Endometrial microvascular endothelial cells (primary cell): ENCODE measurements around the gene PDE5A. TPM values are rescaled to one million over a fixed set of nuclear protein-coding genes. Genes with fewer than 3 reads are reported as not detected.

Experiments
- in situ Hi-C: cut with HindIII; loops from 2 replicates; pipeline ENCODE4 v1.10.0; 2017; ENCODE audit warnings: low sequenced_read_pairs, low pct_unique_long_range_greater_than_20kb; ENCODE audit errors: inconsistent ontology term
- total RNA-seq: library from RNA; depleted of rRNA; stranded (reverse); fragments of >200 nt; gene quantifications from one replicate; pipeline ENCODE4 v1.2.3, GENCODE V29; 2015; ENCODE audit errors: inconsistent ontology term

PDE5A gene
- total RNA-seq, 1 donor from 2014 or later, result 2.9 TPM

DNA sequence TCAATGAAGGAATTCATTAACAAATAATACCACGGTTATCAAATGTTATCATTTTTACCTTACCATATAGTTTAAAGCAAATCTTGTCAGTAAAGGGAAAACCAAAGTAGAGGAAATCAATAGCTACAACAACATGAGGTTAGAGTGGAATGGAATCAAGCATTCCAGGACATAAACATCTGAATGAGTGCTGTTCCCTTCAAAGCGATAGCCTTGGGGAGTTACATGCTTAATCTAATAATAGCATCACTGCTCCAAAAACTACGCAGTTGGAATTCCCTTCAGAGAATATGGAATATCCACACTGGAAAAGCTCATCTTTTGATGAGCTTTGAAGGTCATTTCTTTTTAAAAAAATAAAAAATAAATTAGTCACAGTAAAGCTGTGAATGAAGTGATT lies 31.2 kb downstream of the PDE5A start:
- in situ Hi-C loops, result no loop called here

DNA sequence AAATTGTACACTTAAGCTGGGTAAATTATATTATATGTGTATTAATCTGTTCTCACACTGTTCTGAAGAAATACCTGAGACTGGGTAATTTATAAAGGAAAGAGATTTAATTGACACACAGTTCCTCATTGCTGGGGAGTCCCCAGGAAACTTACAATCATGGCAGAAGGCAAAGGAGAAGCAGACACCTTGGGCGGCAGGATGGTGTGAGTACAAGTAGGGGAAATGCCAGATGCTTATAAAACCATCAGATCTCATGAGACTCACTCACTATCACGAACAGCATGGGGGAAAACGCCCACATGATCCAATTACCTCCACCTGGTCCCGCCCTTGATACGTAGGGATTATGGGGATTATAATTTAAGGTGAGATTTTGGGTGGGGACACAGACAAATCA lies 34.9 kb downstream of the PDE5A start:
- in situ Hi-C loops, result no loop called here

DNA sequence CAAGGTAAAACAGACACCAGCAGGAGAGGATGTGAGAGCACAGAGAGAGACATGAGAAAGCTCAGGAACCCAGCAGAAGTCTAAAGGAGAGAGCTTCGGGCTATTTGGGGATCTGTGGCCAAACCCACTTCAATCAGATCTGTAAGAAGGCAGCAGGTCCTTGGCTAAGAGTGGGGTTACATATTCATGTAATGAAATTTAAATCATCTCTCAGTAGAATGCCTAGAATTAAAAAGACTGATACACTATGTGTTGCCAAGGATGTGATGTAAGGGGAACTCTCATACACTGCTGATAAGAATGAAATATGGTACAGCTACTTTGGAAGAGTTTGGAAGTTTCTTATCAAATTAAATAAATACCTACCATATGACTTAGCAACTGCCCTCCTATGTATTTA lies 35.8 kb downstream of the PDE5A start:
- in situ Hi-C loops, result no loop called here

DNA sequence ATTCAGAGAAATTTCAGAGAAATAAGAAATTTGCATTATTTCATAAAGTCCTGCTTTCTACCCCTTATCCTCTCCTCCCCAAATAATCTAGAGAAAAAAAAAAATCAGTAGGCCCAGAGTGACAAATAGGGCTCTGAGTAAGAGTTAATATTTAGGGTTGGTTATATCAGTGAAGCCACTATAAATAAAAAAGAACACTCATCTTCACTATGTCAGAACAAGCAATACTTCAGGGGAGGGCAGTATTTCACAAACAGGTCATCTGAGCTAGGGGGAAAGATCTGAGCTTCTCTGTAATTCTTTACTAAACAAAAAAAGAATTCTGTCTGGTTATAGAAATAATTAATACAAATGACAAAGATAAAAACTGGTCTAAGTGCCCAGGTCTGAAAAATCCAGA lies 39.4 kb downstream of the PDE5A start:
- in situ Hi-C loops, result no loop called here

DNA sequence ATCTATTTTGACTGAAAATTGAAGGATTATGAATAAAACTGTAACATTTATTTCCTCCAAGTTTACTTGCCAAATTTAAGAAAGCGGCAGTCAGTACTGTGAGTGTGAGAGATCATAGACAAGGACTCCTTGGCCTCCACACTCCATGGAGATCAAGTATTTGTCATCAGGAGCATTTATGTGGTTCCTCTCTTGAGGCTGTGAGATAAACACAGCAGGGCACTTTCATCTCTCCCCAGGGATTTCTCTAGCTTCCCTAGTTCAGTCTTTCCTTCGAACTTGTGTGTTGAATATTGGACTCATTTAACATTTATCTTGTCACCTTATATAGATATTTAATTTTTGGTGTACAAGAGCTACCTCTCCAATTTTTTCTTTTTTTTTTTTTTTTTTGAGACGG lies 40.8 kb downstream of the PDE5A start:
- in situ Hi-C loops, result no loop called here

DNA sequence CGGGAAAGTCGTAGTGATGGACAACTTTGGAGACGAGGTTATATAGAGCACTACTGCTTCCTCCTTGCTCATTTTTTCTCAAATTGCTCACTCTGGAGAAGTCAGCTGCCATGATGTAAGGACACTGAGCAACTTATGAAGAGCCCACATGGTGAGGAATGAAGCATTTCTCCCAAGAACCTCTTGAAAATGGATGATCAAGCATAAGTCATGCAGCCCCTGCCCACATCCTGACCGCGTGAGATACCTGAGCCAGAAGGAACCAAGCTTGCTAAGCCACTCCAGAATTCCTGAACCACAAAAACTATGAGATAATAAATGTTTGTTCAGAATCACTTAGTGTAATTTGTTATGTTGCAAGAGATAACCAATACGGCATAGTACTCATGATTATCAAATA lies 42.8 kb downstream of the PDE5A start:
- in situ Hi-C loops, result no loop called here

DNA sequence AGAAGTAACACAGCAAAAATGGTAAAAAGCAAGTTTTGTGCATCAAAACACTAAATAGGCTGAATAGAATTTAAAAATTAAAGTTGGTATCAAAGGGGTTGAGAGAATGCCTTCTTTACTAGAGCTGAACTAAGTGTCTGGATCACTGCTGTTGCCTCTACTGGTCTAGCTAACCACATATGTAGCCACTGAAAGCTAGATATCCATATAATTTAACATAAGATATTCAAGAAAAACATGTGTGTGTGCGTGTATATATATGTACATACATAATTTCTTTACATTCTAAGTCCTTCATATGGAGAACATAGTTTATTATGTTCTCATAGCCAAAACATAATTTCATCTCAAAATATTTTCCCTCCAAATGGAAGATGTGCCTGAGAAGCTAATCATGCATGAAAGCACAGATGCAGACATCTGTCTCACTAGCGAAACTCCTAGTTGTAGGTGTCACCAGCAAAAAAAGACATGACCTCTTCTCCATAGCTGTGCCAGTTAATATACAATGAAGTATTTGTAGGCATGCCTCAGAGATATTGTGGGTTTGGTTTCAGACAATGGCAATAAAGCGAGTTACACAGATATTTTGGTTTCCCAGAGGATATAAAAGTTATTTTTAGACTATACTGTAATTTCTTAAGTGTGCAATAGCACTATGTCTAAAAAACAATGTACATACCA lies 47.3 kb downstream of the PDE5A start:
- in situ Hi-C loops, result no loop called here

DNA sequence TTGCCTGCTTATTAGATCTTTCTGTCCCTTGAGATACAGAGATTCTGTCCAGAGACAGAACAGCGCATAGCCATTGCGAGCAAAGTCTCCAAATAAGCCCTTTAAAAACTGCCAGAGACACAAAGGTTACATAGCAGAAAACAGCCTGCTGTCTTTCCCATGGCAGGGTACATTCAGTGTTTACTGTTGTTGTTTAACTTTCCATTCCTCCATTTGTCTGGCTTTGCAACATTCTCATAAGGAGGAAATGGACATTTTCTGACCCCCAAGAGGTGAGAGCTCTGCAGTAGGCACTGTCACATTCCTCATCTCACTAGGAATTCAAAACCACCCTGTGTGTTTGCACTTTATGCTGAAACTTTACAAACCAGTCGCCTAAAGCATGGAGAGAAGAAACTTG lies 48.3 kb downstream of the PDE5A start:
- in situ Hi-C loops, result no loop called here

DNA sequence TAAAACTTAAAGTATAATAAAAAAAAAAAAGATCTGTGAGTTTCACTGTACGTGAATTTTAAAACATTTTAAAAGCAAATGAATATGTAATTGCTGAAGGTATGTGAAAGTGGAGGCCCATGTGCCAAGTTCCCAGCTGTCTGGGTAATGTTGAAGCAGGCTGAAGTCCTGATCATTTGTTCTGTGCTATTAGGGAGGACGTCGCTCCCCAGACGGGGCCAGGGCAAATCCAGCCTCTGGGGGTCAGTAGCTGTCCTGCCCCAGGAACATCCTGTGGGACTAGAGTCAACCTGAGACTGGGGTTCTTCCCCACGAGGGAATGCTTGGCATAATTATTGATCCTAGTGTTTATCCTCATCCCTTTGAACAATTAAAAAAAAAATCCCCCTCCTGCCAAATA lies 48.8 kb downstream of the PDE5A start:
- in situ Hi-C loops, result no loop called here

DNA sequence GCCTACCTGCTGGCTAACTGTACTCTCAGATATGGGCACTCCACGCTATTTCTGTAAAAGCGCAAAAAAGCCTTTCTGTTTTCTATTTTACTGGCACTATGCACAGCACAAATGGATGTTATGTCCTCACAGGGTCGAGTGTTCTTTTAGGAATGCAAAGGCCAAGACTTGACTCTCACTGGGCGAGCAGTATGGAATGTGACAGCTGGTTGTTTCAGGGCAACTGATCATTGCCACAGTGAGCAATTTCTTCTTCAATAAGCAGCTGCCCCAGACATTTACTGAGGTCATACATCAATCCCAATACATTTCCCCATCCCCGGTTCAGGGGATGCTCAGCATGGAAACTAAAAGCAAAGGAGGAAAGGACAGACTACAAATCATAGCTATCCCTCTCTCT lies 58.2 kb downstream of the PDE5A start:
- in situ Hi-C loops, result no loop called here

DNA sequence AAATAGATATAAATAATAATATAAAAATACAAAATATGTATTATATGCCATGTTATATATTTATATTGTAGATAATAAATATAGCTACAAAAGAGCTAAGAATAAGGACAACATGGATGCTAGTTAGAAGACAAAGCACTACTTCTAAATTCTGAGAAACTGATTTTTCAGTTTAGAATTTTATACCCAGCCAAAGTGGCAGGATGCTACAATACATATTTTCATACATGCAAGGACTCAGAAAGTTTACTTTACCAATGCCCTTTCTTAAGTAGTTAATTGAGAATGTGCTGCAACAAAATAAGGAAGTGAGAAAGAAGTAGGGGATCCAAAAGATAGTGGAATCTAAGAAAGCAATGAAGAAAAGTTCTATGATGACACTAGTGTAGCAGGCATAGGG lies 64.5 kb downstream of the PDE5A start:
- in situ Hi-C loops, result no loop called here

DNA sequence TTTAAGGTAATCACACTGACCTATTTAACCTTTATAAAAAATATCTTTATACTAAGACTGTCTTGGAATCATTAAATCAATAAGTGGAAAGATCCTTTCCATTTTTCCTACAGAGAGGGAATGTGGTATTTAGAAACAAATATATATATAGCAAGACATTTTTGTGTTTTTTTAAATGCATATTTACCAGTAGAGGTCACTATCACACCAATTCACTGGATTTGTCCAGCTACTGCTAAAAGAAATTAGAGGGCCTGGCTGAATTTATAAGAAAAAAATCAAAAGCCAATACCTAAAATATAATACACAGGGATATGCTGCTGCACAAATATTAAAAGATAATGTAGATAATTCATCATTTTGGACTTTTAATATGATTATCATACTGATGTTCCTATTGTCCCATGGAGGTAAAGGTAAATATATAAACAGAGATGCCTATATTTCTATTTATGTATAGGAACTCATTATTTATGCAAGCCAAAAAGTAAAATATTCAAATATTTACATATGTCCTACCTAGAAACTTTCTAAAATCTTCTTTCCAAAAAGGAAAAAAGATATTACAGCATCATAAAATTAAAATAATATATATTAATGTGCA lies 69.5 kb downstream of the PDE5A start:
- in situ Hi-C loops, result no loop called here

DNA sequence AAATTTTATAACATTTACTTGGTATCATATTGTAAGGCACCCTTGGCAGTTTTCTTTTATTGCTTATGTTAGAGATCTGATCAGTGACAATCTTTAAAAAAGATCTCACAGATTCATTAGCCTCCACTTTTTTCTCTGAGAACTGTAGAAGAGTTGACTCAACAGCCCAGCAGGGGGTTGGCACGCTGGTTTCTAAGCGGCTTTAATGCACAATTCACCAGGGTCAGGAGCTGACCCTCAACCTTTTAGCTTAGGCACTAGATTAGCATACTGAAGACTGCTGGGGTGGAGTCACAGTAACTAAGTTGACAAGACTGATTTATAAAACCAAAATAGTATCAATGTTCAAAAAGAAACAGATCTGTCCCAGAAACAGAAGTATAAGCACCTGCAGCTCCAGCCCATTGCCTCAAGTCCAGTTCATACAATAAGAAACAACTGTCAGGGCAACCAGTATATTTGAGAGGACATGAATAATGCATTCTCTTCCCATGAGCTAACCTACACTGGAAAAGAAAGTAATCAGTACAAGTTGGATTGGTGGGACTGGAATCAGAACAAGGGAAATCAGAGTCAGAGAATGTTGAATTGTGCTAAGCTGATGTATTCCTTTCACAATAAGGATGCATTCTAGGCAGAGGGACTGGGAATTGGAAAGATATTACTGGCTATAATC lies 77.6 kb downstream of the PDE5A start:
- in situ Hi-C loops, result no loop called here

DNA sequence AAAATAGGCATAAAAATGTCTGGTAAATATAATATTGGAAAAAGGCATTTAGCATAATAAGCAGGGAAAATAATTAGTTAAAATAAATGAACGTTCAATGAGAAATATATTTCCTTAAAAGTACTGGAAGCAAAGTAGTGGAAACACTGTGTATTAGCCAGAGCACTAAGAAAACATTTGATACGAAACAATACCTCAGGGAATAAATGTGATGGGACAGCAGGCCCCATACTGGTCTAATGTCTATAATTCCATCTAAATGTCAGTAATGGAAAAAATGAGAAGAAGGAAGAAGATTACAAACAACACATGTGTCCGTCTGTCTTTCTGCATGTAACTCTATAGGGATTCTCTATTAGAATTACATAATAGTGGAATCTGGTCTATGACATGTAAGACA lies 79.0 kb downstream of the PDE5A start:
- in situ Hi-C loops, result no loop called here

DNA sequence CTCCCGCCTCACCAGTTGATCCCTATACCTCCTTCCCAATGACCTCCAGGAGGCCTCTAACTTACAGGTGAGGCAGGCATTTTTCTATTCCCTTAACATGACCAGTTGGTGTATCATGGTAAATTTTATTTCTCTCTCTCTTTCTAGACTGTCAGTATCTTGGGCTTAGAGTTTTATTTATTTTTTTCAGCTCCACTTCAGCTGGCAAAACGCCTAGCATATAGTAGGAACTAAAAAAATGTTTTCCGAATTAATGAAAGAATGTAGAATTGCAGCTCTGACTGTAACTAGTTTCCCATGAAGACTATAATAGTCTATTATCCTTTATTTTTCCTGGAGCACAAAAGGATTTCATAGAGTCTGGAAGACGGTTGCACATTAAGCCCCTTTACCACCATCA lies 84.8 kb downstream of the PDE5A start:
- in situ Hi-C loops, result no loop called here

DNA sequence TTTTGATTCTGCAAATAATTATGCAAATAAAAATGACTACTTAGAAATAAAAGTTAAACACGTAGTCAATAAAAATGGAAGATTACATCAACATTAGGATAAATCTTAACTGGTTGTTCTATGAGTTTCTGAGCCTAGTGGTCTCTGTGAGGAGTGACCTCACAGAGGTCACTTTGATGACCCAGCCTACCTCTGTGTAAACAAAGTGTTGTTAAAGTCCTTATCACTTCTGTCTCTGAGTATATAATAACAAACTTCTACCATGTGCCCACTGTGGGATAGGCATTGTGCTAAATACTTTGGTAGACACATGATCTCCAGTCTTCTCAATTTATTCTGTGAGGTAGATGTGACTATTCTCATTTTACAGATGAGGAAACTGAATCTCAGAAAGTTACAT lies 85.4 kb downstream of the PDE5A start:
- in situ Hi-C loops, result no loop called here

DNA sequence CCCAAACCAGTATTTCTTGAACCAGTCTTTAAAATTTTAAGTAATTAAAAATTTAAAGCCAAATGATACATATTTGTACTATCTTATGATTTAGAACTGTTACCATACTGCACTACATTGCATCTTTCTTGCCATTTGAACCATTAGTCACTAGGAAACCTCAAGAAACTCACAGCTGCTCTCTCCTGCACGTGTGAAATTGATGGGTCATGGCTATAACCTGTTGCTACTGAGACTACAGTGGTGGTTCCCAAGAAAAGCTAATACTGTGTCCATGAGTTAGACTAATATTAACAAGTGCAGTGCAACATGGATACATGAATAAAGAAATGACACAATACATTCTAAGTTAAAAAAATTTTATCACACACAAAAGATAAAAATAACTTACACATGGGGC lies 88.4 kb downstream of the PDE5A start:
- in situ Hi-C loops, result no loop called here

DNA sequence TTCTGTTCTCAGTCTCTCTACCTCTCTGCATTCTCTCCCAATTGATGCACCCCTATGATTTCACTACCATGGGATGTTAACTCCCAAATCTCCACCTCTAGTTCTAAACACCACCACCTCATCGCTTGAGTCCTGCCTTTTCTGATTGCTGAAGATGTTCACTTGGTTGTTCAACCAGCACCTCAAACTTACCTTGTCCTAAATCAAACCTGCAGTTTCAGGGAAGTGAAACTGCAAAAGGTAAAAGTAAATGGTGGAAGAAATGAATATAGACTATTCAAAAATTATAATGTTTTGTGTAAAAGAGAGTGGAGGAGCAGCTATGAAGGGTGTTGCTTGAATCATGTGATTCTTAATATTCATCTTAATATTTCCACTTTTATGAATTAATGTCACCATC lies 91.0 kb downstream of the PDE5A start:
- in situ Hi-C loops, result no loop called here

DNA sequence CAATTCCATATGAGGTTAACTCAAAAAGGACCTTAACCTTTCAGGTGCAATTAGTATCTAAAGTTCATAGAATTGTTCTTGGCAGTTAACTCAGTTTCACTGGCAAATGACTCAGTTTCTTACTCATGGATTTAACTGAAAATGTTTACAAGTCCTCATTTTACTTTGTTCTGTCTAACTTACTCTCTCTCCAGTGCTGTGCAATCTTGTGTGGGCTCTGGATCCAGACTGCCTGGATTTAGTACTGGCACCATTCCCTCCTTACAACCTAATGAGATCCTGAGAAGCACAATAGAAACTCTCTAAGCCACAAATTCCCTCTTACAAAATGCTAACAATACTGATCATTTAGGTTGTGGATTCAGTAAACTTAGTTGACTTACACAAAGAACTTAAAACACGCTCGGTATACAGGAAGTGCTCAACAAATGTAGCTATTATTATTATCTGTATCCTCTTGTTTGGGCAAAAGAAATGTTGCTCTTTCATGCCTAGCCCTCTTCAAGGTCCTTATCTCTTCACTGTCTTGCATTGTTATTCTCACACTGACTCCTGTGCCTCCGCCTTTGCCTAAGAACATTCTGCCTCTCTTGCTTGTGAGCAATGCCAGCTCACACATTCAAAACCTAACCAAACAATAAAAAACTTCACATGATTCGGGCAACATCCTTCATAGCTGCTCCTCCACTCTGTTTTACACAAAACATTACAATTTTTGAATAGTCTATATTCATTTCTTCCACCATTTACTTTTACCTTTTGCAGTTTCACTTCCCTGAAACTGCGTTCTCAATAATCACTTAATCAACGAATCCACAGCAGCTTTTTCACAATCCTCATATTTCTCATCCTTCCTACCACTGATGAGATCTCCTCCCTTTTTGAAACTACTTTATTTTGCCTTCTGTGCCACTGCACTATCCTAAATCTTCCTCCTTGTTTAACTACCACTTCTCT lies 91.8 kb downstream of the PDE5A start:
- in situ Hi-C loops, result no loop called here
